OCI-LY7 (cell line): ENCODE measurements around the gene RFX5.
"Not testable (repeated sequence)": the region's sequence is repeated elsewhere in the genome, so short reads cannot be mapped to it uniquely, and the experiment has no call there.

Experiments used
- CTCF ChIP-seq: fragments of 200-600 bp; sonication (generic); conservative IDR thresholded peaks from 2 replicates; pipeline ENCODE4 v1.5.1; 2014; ENCODE audit warnings: mild to moderate bottlenecking, antibody characterized with exemption, low read length, moderate library complexity, mixed read lengths
- EZH2phosphoT487 ChIP-seq: fragments of 200-600 bp; sonication (generic); IDR thresholded peaks from 2 replicates; pipeline ENCODE4 v1.6.1; 2018; ENCODE audit warnings: low read depth, borderline replicate concordance, mild to moderate bottlenecking, mixed run types, antibody characterized with exemption, low read length, moderate library complexity, mixed read lengths

- not testable (repeated sequence) for TF ChIP-seq CTCF, EZH2phosphoT487
Observed at GRCh38 chr1:151396265-151396664, 49.2 kb upstream of the RFX5 start.
